Ectodermal cell (in vitro differentiated cells): ENCODE data around the gene ADAMTS9.

Experiments used
- H3K27ac ChIP-seq: 2 replicates; pipeline ENCODE4 v1.7.0; 2013; ENCODE audit warnings: mild to moderate bottlenecking, low read depth, low read length; ENCODE audit not compliant: insufficient read depth, poor library complexity, severe bottlenecking
- H3K27me3 ChIP-seq: 2 replicates; pipeline ENCODE4 v1.7.0; 2013; ENCODE audit warnings: mild to moderate bottlenecking, low read length; ENCODE audit not compliant: insufficient read depth, control insufficient read depth, poor library complexity, severe bottlenecking
- H3K36me3 ChIP-seq: one replicate; pipeline ENCODE4 v1.7.0; 2013; ENCODE audit warnings: low read length; ENCODE audit not compliant: control insufficient read depth, insufficient read depth
- H3K4me1 ChIP-seq: one replicate; pipeline ENCODE4 v1.7.0; 2013; ENCODE audit warnings: low read length; ENCODE audit not compliant: control insufficient read depth, insufficient read depth
- H3K4me3 ChIP-seq: 2 replicates; pipeline ENCODE4 v1.7.0; 2013; ENCODE audit warnings: low read depth, low read length, control low read depth; ENCODE audit not compliant: insufficient read depth
- H3K9me3 ChIP-seq: 2 replicates; pipeline ENCODE4 v1.7.0; 2013; ENCODE audit warnings: mild to moderate bottlenecking, low read length, moderate library complexity; ENCODE audit not compliant: control insufficient read depth
- WGBS, 2 experiments: methylation state at CpG; one replicate each; pipeline ENCODE4 v1.1.7; 2013; ENCODE audit warnings: missing lambda C conversion rate in 2 of 2; 5-methylcytosine and 5-hydroxymethylcytosine counted together

ADAMTS9 gene

DNA sequence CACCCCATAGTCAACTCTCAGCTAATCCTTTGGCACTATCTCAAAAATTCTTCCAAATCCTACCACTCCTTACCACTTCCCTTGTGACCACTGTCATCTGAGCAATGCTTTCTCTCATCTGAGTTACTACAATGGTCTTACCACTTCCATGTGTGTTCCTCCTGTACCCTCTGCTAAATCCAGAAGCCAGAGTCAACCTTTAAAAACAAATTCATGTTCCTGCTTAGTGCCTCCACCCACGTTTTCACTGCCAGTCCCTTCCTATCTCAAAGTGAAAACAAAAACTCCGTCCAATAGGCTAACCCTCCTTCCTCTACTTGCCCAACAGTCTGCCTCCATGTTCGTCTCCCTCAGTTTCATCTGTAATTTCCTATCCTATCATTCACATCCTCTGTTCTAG is 109.0 kb downstream of the ADAMTS9 start:
- H3K4me1 ChIP-seq: peaks cover 5% of the 10 kb centered on the region
- 85 to 91% methylated on average over 3 of the region's 3 CpGs for WGBS, 2 experiments
- H3K27ac ChIP-seq: no peak overlapping the region
- no peak overlapping the region for H3K4me3 ChIP-seq
- H3K36me3 ChIP-seq: no peaks in the 10 kb centered on the region
- H3K27me3 ChIP-seq: no peaks in the 10 kb centered on the region
- H3K9me3 ChIP-seq: no peaks in the 10 kb centered on the region

DNA sequence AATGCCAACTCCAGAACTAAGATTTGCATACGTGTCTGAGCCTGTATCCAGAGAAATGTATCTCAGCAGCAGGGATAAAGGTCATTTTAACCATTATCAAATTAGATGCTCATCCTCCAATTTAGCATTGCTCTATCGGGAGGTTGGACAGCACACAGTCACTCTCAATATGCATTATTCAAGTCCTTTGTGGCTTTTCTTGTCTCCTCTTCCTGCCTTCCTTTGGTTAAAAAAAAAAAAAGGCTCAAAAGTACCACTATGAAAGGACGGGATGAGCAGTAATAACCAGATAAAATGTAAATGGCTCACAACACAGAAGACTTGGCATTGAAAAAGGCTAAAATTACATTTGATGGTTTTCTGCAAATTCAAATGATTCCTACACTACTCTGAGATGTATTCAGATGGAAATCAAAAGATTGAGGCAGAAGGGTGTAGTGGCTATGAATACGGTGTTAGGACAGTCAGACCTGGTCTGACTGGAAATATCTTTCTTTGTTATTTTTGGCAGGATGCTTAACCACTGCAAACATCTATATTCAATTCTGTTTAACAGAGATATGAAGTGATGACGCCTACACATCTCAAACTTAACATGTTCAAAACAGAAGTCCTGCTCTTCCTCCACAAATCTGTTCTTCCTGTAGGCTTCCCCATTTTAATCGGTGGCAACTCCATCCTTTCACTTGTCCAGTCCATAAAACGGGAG is 109.6 kb downstream of the ADAMTS9 start:
- Histone ChIP-seq H3K4me1 (no peaks in the 10 kb centered on the region), H3K9me3 (no peaks in the 10 kb centered on the region), H3K36me3 (no peaks in the 10 kb centered on the region), H3K27ac (no peak overlapping the region), H3K27me3 (no peaks in the 10 kb centered on the region), H3K4me3 (no peak overlapping the region)
- 92 to 93% methylated on average over 7 of the region's 7 CpGs for WGBS, 2 experiments

DNA sequence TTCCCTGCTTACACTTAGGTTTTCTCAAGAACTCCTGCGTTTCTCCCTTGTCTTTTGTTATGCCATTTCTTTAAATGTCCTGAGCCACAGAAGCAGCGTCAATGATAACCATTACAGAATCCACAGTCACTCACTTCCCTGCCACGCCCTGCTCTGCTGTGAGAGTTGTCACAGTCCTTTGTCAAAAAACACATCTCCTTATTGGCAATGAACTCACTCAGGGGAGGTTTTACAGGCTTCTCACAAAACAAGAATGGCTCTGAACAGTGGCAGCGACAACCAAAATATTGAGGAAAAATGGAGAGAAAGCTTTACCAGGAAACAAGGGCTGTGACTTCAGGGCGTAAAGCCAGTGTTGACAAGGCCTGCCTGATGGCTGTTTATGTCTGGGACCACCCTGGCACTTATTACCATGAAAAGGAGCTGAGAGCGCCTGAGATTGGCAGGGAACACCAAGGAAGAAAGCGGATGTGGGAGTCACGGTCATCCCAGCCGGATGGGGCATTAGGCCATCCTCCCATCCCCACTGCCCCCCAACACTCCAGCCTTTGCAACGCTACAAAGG is 111.5 kb downstream of the ADAMTS9 start:
- Histone ChIP-seq H3K4me1 (no peaks in the 10 kb centered on the region), H3K4me3 (no peak overlapping the region), H3K27me3 (no peaks in the 10 kb centered on the region), H3K36me3 (no peaks in the 10 kb centered on the region), H3K9me3 (no peaks in the 10 kb centered on the region), H3K27ac (no peak overlapping the region)
- WGBS, 2 experiments: 88 to 89% methylated on average over 10 of the region's 10 CpGs

DNA sequence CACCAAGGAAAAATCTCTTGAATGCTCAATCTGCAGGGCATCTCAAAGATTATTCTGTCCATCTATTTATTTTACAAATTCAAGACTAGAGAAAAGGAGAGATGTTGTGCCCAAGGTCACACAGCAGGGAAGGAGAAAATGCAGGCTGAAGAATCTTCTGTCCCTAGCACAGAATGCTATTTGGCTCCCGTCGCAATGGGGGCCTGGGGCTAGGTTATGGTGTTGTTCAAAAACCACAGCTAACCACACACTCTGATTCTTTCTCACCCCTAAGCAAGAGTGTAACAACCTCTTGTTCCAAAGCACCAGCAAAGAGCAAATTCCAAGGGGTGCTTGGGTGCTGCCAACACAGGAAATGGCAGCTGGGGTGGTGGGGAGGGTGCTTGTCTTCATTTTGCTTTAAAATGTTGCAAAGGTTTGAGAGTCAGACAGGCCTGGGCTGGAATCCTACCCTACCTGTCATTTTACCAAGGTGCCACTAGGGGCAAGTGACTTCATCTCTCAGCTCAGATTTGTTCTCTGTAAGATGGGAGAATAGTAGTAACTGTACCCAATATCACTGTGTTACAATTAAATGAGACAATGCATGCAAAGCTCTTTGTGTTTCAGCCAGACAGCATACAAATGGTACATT is 112.5 kb downstream of the ADAMTS9 start:
- no peak overlapping the region for H3K27ac ChIP-seq

DNA sequence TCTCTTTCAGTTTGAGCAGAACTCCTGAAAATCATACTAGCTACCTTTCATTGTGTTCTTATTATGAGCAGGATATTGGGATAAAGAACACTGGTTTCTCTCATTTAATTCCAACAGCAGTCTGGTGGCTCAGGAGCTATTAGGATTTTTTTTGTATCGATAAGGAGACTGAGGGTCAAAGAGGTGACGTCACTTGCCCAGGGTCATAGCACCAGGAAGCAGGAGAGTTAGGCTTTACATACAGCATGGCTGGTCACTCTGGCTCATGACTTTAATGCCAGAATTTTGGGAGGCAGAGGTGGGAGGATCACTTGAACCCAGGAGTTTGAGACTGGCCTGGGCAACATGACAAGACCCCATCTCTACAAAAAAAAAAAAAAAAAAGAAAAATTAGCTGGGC is 113.6 kb downstream of the ADAMTS9 start:
- Histone ChIP-seq H3K27ac (no peak overlapping the region), H3K36me3 (no peaks in the 10 kb centered on the region), H3K4me1 (no peaks in the 10 kb centered on the region), H3K9me3 (no peaks in the 10 kb centered on the region), H3K27me3 (no peaks in the 10 kb centered on the region), H3K4me3 (no peak overlapping the region)
- WGBS, 2 experiments: 89 to 97% methylated on average over 2 of the region's 2 CpGs

More for the DNA sequence above, 112.5 kb downstream of the ADAMTS9 start:
- Histone ChIP-seq H3K9me3 (no peaks in the 10 kb centered on the region), H3K36me3 (no peaks in the 10 kb centered on the region), H3K27me3 (no peaks in the 10 kb centered on the region), H3K4me3 (no peak overlapping the region), H3K4me1 (no peaks in the 10 kb centered on the region)
- 72 to 92% methylated on average over 2 of the region's 2 CpGs for WGBS, 2 experiments

DNA sequence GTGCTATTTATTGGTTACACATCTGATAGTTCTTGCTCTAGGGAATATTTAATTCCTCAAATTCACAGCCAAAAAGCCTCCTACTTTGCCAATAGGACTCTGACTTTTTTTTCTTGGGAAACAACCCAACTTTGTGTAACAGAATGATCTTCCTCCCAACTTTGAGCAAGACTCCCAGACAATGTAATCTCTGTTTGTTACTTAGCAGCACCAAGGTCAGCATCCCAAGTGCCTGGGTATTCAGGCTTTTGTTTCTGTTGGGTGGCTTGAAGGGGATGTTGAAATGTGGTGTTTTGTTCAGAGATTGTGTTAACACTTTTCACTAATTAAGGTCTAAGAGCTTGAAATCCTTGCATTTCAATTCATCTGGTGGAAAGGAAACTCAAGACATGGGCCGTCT is 115.8 kb downstream of the ADAMTS9 start:
- 89 to 92% methylated on average over 1 of the region's 1 CpG for WGBS, 2 experiments
- H3K27ac ChIP-seq: no peak overlapping the region
- no peak overlapping the region for H3K4me3 ChIP-seq
- no peaks in the 10 kb centered on the region for H3K36me3 ChIP-seq
- no peaks in the 10 kb centered on the region for H3K9me3 ChIP-seq
- H3K4me1 ChIP-seq: no peaks in the 10 kb centered on the region
- no peaks in the 10 kb centered on the region for H3K27me3 ChIP-seq

DNA sequence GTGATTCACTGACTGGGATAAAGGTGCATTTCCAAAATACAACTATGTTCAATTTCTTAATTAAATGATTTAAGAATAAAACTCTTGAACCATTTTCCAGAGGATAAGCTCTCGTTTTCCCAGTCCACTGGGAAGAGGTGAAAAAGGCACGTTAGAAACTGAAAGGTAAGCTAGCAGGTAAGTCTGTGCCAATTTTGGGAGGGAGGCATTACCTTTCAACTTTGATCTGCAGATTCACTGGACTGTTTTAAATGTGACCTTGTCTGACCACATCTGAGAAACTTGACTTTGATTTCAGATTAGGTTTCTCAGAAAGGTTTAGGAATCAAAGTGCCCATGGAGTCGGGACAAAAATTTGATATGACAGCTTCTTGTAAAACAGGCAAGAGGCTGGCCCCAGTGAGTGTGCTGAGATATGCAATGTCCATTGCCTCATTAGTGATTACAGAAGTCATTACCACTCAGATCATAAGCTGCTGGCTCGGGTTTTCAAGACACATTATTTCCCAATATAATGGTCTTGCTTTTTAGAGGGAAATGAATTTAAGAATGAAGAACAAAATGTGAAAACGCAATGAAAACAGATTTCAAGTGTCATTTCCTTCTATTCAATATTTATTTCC is 118.8 kb downstream of the ADAMTS9 start:
- H3K27me3 ChIP-seq: no peaks in the 10 kb centered on the region
- H3K36me3 ChIP-seq: no peaks in the 10 kb centered on the region
- no peak overlapping the region for H3K4me3 ChIP-seq
- WGBS, 2 experiments: 94% methylated on average over 4 of the region's 5 CpGs
- H3K4me1 ChIP-seq: peaks cover 8% of the 10 kb centered on the region
- no peak overlapping the region for H3K27ac ChIP-seq
- no peaks in the 10 kb centered on the region for H3K9me3 ChIP-seq

DNA sequence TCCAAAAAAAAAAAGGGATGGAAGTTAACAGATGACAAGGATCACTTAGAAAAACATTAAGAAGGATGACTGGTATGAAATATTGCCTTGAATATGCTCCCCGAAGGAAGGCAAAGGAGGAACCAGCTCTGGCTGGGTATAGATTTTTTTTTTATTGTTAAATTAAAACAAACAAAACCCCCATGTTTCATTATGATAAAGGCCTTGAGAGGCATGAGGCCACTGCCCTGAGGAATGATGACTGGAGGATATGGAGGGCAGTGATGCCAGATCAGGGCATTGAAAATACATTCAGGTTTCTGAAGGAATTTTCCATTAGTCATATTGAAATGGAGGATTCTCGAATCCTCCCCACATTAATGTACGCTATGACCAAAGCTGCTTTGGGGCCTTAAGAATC is 120.9 kb downstream of the ADAMTS9 start:
- Histone ChIP-seq H3K9me3 (no peaks in the 10 kb centered on the region), H3K4me1 (peaks cover 19% of the 10 kb centered on the region), H3K27ac (no peak overlapping the region), H3K4me3 (no peak overlapping the region), H3K27me3 (no peaks in the 10 kb centered on the region), H3K36me3 (no peaks in the 10 kb centered on the region)
- 95 to 97% methylated on average over 3 of the region's 3 CpGs for WGBS, 2 experiments

DNA sequence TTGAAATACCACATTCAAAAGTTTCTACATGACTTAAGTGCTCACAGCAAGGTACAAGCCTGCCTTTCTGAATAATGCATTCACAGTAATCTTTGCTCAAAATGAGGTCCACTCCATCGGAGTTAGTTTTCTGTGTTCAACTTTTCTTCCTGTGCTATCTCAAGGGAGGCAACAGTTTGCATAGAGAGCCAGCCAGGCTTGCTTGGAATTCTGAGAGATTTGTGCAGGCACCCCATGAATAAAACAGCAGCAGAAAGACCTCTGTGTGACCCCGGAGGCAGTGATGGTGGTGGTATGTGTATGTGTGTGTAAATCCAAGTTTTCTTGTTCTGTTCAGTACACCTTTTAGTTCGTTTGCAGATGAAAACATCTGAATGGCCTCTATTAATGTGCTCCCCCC is 124.0 kb downstream of the ADAMTS9 start:
- WGBS, 2 experiments: 70 to 84% methylated on average over 3 of the region's 3 CpGs
- H3K27ac ChIP-seq: no peak overlapping the region
- H3K4me3 ChIP-seq: no peak overlapping the region
- H3K27me3 ChIP-seq: no peaks in the 10 kb centered on the region
- H3K9me3 ChIP-seq: no peaks in the 10 kb centered on the region
- H3K4me1 ChIP-seq: peaks cover 24% of the 10 kb centered on the region
- H3K36me3 ChIP-seq: peaks cover 4% of the 10 kb centered on the region

DNA sequence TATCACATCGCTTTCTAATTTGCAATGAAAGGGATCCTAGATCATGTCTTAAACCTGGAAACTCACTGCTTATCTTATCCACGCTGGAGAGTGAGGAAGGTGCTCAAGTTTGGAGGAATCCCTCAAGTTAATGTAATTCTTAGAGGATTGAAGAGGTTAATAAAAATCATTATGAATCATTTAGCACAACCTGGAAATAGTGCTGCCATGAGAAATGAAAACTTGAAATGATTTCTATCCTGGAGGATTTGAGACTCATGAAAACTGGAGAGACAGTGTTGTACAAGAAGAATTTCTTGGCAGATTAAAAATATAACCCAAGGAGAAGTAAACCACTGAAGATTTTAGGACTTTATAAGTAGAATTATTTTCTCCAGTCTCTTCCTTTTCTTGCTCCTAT is 125.9 kb downstream of the ADAMTS9 start:
- Histone ChIP-seq H3K9me3 (no peaks in the 10 kb centered on the region), H3K27me3 (no peaks in the 10 kb centered on the region), H3K27ac (no peak overlapping the region), H3K4me3 (no peak overlapping the region), H3K4me1 (peaks cover 24% of the 10 kb centered on the region), H3K36me3 (peaks cover 4% of the 10 kb centered on the region)
- 96 to 98% methylated on average over 2 of the region's 2 CpGs for WGBS, 2 experiments
